H9 (cell line): ENCODE data around the gene SMARCE1. TPM values are rescaled to one million over a fixed set of nuclear protein-coding genes. Genes with fewer than 3 reads are reported as not detected.

Experiments
- DNase-seq: peaks from one replicate; pipeline ENCODE4 v3.0.0-alpha.2; 2017
- H2AFZ ChIP-seq: one replicate; pipeline ENCODE4 v1.6.1; 2013; ENCODE audit warnings: mild to moderate bottlenecking, low read length, control low read depth, moderate library complexity
- H2AK5ac ChIP-seq: 2 replicates; pipeline ENCODE4 v1.6.1; 2013; ENCODE audit warnings: low read length, control low read depth, mixed read lengths; ENCODE audit not compliant: insufficient read length
- H2BK120ac ChIP-seq: one replicate; pipeline ENCODE4 v1.6.1; 2013; ENCODE audit warnings: low read depth, mild to moderate bottlenecking, low read length, control low read depth, inconsistent platforms; ENCODE audit not compliant: poor library complexity, severe bottlenecking
- H2BK12ac ChIP-seq: 2 replicates; pipeline ENCODE4 v1.6.1; 2013; ENCODE audit warnings: low read length, control low read depth, mixed read lengths, low read depth; ENCODE audit not compliant: insufficient read length
- H2BK15ac ChIP-seq: 2 replicates; pipeline ENCODE4 v1.6.1; 2013; ENCODE audit warnings: low read depth, low read length, control low read depth
- H2BK20ac ChIP-seq: one replicate; pipeline ENCODE4 v1.6.1; 2013; ENCODE audit warnings: low read depth, mild to moderate bottlenecking, low read length, control low read depth, inconsistent platforms; ENCODE audit not compliant: poor library complexity, severe bottlenecking
- H2BK5ac ChIP-seq: 2 replicates; pipeline ENCODE4 v1.6.1; 2013; ENCODE audit warnings: low read length, control low read depth, mixed read lengths; ENCODE audit not compliant: insufficient read length
- H3K14ac ChIP-seq: 2 replicates; pipeline ENCODE4 v1.6.1; 2013; ENCODE audit warnings: low read length, control low read depth; ENCODE audit not compliant: insufficient read depth
- H3K18ac ChIP-seq: 2 replicates; pipeline ENCODE4 v1.6.1; 2013; ENCODE audit warnings: low read depth, mild to moderate bottlenecking, mixed read lengths, low read length, control low read depth; ENCODE audit not compliant: insufficient read length
- H3K23ac ChIP-seq: 2 replicates; pipeline ENCODE4 v1.6.1; 2013; ENCODE audit warnings: low read length, control low read depth, mixed read lengths, low read depth; ENCODE audit not compliant: insufficient read length
- H3K23me2 ChIP-seq: 2 replicates; pipeline ENCODE4 v1.6.1; 2013; ENCODE audit warnings: low read depth, mild to moderate bottlenecking, mixed read lengths, low read length, control low read depth; ENCODE audit not compliant: insufficient read length, poor library complexity, severe bottlenecking
- H3K27ac ChIP-seq: 2 replicates; pipeline ENCODE4 v1.5.1; 2013; ENCODE audit warnings: low read length, control low read depth, mixed read lengths, low read depth; ENCODE audit not compliant: insufficient read length
- H3K27me3 ChIP-seq: 2 replicates; pipeline ENCODE4 v1.6.1; 2013; ENCODE audit warnings: low read length, control low read depth, inconsistent platforms; ENCODE audit not compliant: insufficient read depth
- H3K4ac ChIP-seq: 2 replicates; pipeline ENCODE4 v1.6.1; 2013; ENCODE audit warnings: low read depth, mild to moderate bottlenecking, control low read depth, inconsistent platforms, low read length, moderate library complexity
- H3K4me1 ChIP-seq: 2 replicates; pipeline ENCODE4 v1.6.1; 2013; ENCODE audit warnings: low read length, control low read depth, inconsistent platforms; ENCODE audit not compliant: insufficient read depth
- H3K4me2 ChIP-seq: 2 replicates; pipeline ENCODE4 v1.6.1; 2013; ENCODE audit warnings: low read length, control low read depth, mixed read lengths; ENCODE audit not compliant: insufficient read length, insufficient read depth
- H3K56ac ChIP-seq: 2 replicates; pipeline ENCODE4 v1.6.1; 2013; ENCODE audit warnings: low read depth, mild to moderate bottlenecking, mixed read lengths, low read length, control low read depth; ENCODE audit not compliant: insufficient read length
- H3K79me1 ChIP-seq: 2 replicates; pipeline ENCODE4 v1.6.1; 2013; ENCODE audit warnings: low read depth, mild to moderate bottlenecking, moderate library complexity, low read length, control low read depth, inconsistent platforms; ENCODE audit not compliant: insufficient read depth, poor library complexity, severe bottlenecking
- H3K79me2 ChIP-seq: 2 replicates; pipeline ENCODE4 v1.6.1; 2013; ENCODE audit warnings: low read length, control low read depth, inconsistent platforms; ENCODE audit not compliant: insufficient read depth
- H3K9ac ChIP-seq: 2 replicates; pipeline ENCODE4 v1.6.1; 2013; ENCODE audit warnings: low read length, control low read depth, mixed read lengths; ENCODE audit not compliant: insufficient read length; ENCODE audit errors: extremely low read depth
- H3K9me3 ChIP-seq: one replicate; pipeline ENCODE4 v1.6.1; 2013; ENCODE audit warnings: low read depth, low read length, inconsistent platforms; ENCODE audit not compliant: control insufficient read depth
- H3T11ph ChIP-seq: one replicate; pipeline ENCODE4 v1.6.1; 2013; ENCODE audit warnings: mild to moderate bottlenecking, low read length, control low read depth, inconsistent platforms
- H4K20me1 ChIP-seq: one replicate; pipeline ENCODE4 v1.6.1; 2013; ENCODE audit not compliant: control insufficient read depth, insufficient read length, insufficient read depth
- H4K5ac ChIP-seq: 2 replicates; pipeline ENCODE4 v1.6.1; 2013; ENCODE audit warnings: low read depth, mild to moderate bottlenecking, mixed read lengths, low read length, control low read depth; ENCODE audit not compliant: insufficient read length
- H4K8ac ChIP-seq: replicated peaks from 2 replicates; pipeline ENCODE4 v1.6.1; 2013; ENCODE audit warnings: low read length, control low read depth, mixed read lengths, low read depth; ENCODE audit not compliant: insufficient read length
- H4K91ac ChIP-seq: 2 replicates; pipeline ENCODE4 v1.6.1; 2013; ENCODE audit warnings: low read depth, mild to moderate bottlenecking, moderate library complexity, mixed read lengths, low read length, control low read depth; ENCODE audit not compliant: insufficient read length
- H3K27ac Mint-ChIP-seq, 3 experiments: 2 replicates in 2 of 3; 3 replicates in 1 of 3; pipeline ENCODE4 v1.8.0; 2020 to 2021; ENCODE audit warnings: mixed read lengths in 3 of 3, mild to moderate bottlenecking in 1 of 3, moderate library complexity in 1 of 3
- H3K27me3 Mint-ChIP-seq: 2 replicates; pipeline ENCODE4 v1.8.0; 2021; ENCODE audit warnings: low read depth, mild to moderate bottlenecking, moderate library complexity, mixed read lengths
- H3K36me3 Mint-ChIP-seq, 3 experiments: 2 replicates in 2 of 3; 3 replicates in 1 of 3; pipeline ENCODE4 v1.8.0; 2020 to 2021; ENCODE audit warnings: low read depth in 3 of 3, mixed read lengths in 3 of 3; ENCODE audit not compliant: insufficient read depth in 1 of 3
- H3K4me1 Mint-ChIP-seq, 2 experiments: 2 replicates each; pipeline ENCODE4 v1.8.0; 2020; ENCODE audit warnings: mixed read lengths in 2 of 2
- H3K4me3 Mint-ChIP-seq, 2 experiments: 2 replicates in 1 of 2; 3 replicates in 1 of 2; pipeline ENCODE4 v1.8.0; 2020 to 2021; ENCODE audit warnings: mild to moderate bottlenecking in 2 of 2, mixed read lengths in 2 of 2, moderate library complexity in 1 of 2
- H3K9me3 Mint-ChIP-seq, 2 experiments: 2 replicates in 1 of 2; 3 replicates in 1 of 2; pipeline ENCODE4 v1.8.0; 2020; ENCODE audit warnings: mild to moderate bottlenecking in 2 of 2, mixed read lengths in 2 of 2, moderate library complexity in 1 of 2
- CTCF ChIP-seq: fragments of 200-600 bp; sonication (generic); conservative IDR thresholded peaks from 3 replicates; pipeline ENCODE4 v1.8.0; 2021; ENCODE audit warnings: antibody characterized with exemption, mild to moderate bottlenecking
- WGBS: extraction: QIAGEN DNeasy Blood & Tissue Kit; methylation state at CpG from one replicate; pipeline ENCODE4 v1.1.7; 2013; ENCODE audit warnings: missing lambda C conversion rate, low lambda C conversion rate, mixed read lengths; ENCODE audit not compliant: insufficient read length; ENCODE audit errors: extremely low coverage; 5-methylcytosine and 5-hydroxymethylcytosine counted together
- total RNA-seq: library from RNA; stranded (reverse); gene quantifications from 2 replicates; pipeline ENCODE4 v1.2.1, GENCODE V29; 2021

Gene SMARCE1
- total RNA-seq, 1 experiment from 2014 or later, result 122 TPM

- Histone ChIP-seq H2BK15ac (no peak overlapping the region), H3K23me2 (no peaks in the 10 kb centered on the region), H2BK120ac (no peak overlapping the region), H3T11ph (no peak overlapping the region), H3K4ac (no peak overlapping the region), H2BK20ac (no peak overlapping the region), H3K14ac (no peak overlapping the region), H3K79me1 (no peaks in the 10 kb centered on the region), H3K23ac (no peak overlapping the region), H3K4me2 (no peak overlapping the region), H3K79me2 (no peaks in the 10 kb centered on the region), H4K5ac (no peak overlapping the region), H3K27me3 (no peaks in the 10 kb centered on the region), H4K8ac (no peak overlapping the region), H4K91ac (no peak overlapping the region), H3K9ac (no peak overlapping the region), H2AK5ac (no peak overlapping the region), H3K56ac (no peak overlapping the region), H2AFZ (no peak overlapping the region), H2BK12ac (no peak overlapping the region), H2BK5ac (no peak overlapping the region), H3K27ac (no peak overlapping the region), H3K18ac (no peak overlapping the region), H4K20me1 (no peaks in the 10 kb centered on the region), H3K9me3 (no peaks in the 10 kb centered on the region), H3K4me1 (no peaks in the 10 kb centered on the region; the same call in 1 of the 2 replicates)
- H3K27ac Mint-ChIP-seq, result no peak overlapping the region
- peaks cover 14% of the 10 kb centered on the region for H3K27me3 Mint-ChIP-seq
- no CpG with 5 or more reads among the region's 11 CpGs for WGBS
- H3K36me3 Mint-ChIP-seq, result peaks cover 0 to 5% (median 3%) of the 10 kb centered on the region in 3 experiments; a peak in 3 of 7 replicates
- DNase-seq, result no peak
- peaks cover 5 to 6% of the 10 kb centered on the region in 2 experiments; a peak in 3 of 4 replicates for H3K4me1 Mint-ChIP-seq
- no peak overlapping the region for H3K4me3 Mint-ChIP-seq
- no peak for TF ChIP-seq CTCF
- H3K9me3 Mint-ChIP-seq, result peaks cover 8% of the 10 kb centered on the region in 2 experiments; a peak in 4 of 5 replicates
These were observed 65.2 kb downstream of the SMARCE1 start for GRCh38 chr17:40582328-40582901.
